GM18519 (cell line): ENCODE measurements around the gene ZNF365.
"Not testable (repeated sequence)": the region's sequence is repeated elsewhere in the genome, so short reads cannot be mapped to it uniquely, and the experiment has no call there.

ENCODE experiments used
- ATAC-seq: cut with Tn5 transposase; IDR thresholded peaks from one replicate; pipeline ENCODE4 v1.9.1; 2021; ENCODE audit warnings: mild to moderate bottlenecking, moderate library complexity; ENCODE audit not compliant: unreplicated experiment, low FRiP score

Gene ZNF365

GRCh38 chr10:62373995-62374861, at the start of gene ZNF365:
Gene ZNF365, plus strand, starts transcription at chr10:62374369. Its CDS starts 1,825 bp downstream, at chr10:62376194.
- no peak for ATAC-seq

- ATAC-seq = no peak
Observed at GRCh38 chr10:62326176-62326575, 48.0 kb upstream of the ZNF365 start.

GRCh38 chr10:62327885-62328284, 46.3 kb upstream of the ZNF365 start:
- ATAC-seq = no peak

GRCh38 chr10:62330213-62330612, 44.0 kb upstream of the ZNF365 start:
- no peak for ATAC-seq

- ATAC-seq = no peak
Observed at GRCh38 chr10:62332406-62332805, 41.8 kb upstream of the ZNF365 start.

- no peak for ATAC-seq
Observed at GRCh38 chr10:62333135-62333889, 40.9 kb upstream of the ZNF365 start.

GRCh38 chr10:62333988-62334682, 40.0 kb upstream of the ZNF365 start:
- ATAC-seq = no peak

- no peak for ATAC-seq
Observed at GRCh38 chr10:62335326-62335725, 38.8 kb upstream of the ZNF365 start.

GRCh38 chr10:62336404-62336803, 37.8 kb upstream of the ZNF365 start:
- no peak for ATAC-seq

- ATAC-seq = no peak
Observed at GRCh38 chr10:62341419-62341818, 32.8 kb upstream of the ZNF365 start.

GRCh38 chr10:62343000-62343399, 31.2 kb upstream of the ZNF365 start:
- ATAC-seq = no peak

- ATAC-seq = no peak
Observed at GRCh38 chr10:62348029-62348428, 26.1 kb upstream of the ZNF365 start.

- ATAC-seq = no peak
Observed at GRCh38 chr10:62352356-62352970, 21.7 kb upstream of the ZNF365 start.

GRCh38 chr10:62354916-62355315, 19.3 kb upstream of the ZNF365 start:
- no peak for ATAC-seq

GRCh38 chr10:62356447-62356846, 17.7 kb upstream of the ZNF365 start:
- ATAC-seq = no peak

- not testable (repeated sequence) for ATAC-seq
Observed at GRCh38 chr10:62358151-62358550, 16.0 kb upstream of the ZNF365 start.

GRCh38 chr10:62373639-62373994, 552 bp upstream of the ZNF365 start:
- ATAC-seq = no peak

- no peak for ATAC-seq
Observed at GRCh38 chr10:62374862-62375710, 917 bp downstream of the ZNF365 start.

GRCh38 chr10:62376071-62377025, 2.2 kb downstream of the ZNF365 start:
- ATAC-seq = no peak
